Panc1 (cell line): ENCODE measurements around the gene TLK1. TPM values are rescaled to one million over a fixed set of nuclear protein-coding genes. Genes with fewer than 3 reads are reported as not detected.

ENCODE experiments used
- ATAC-seq: fragments of 200-7000 bp; cut with Tn5 transposase; 2 replicates; pipeline ENCODE4 v1.9.1; 2020; ENCODE audit warnings: mild to moderate bottlenecking, moderate library complexity
- BruUV-seq: library from RNA; stranded (reverse); fragments of 400-500 nt; replicated peaks from 2 replicates; lab custom pipeline; 2021; lab: Mats Ljungman, UMichigan
- CTCF ChIA-PET: fragments of 300-600 bp; sonication (Branson Sonifier 250); formaldehyde crosslinking; loops from one replicate; lab custom pipeline; 2022; ENCODE audit warnings: antibody characterized with exemption; lab: Charles Lee
- POLR2A ChIA-PET: fragments of 300-600 bp; sonication (Branson Sonifier 250); formaldehyde crosslinking; loops from one replicate; lab custom pipeline; 2022; ENCODE audit warnings: antibody characterized with exemption; lab: Charles Lee
- DNase-seq: peaks from one replicate; pipeline ENCODE4 v3.0.0-alpha.2; 2010; ENCODE audit warnings: low read depth, low spot score
- H3K27ac ChIP-seq: 2 replicates; pipeline ENCODE4 v1.5.1; 2011; ENCODE audit warnings: mild to moderate bottlenecking, low read length, inconsistent platforms
- H3K27me3 ChIP-seq: fragments of 200-500 bp; sonication (Bioruptor generic); 2 replicates; pipeline ENCODE4 v1.6.0; 2014; ENCODE audit warnings: low read length, inconsistent platforms; ENCODE audit not compliant: control insufficient read depth, insufficient read depth
- H3K36me3 ChIP-seq: fragments of 200-500 bp; sonication (Bioruptor generic); 2 replicates; pipeline ENCODE4 v1.5.1; 2014; ENCODE audit warnings: inconsistent platforms, mild to moderate bottlenecking, low read length, moderate library complexity; ENCODE audit not compliant: control insufficient read depth, insufficient read depth
- H3K4me1 ChIP-seq: 2 replicates; pipeline ENCODE4 v1.5.1; 2011; ENCODE audit warnings: inconsistent platforms, mild to moderate bottlenecking, low read length, moderate library complexity; ENCODE audit not compliant: control insufficient read depth, insufficient read depth
- H3K4me3 ChIP-seq, 2 experiments: 2 replicates each; pipeline ENCODE4 v1.5.1; 2011 to 2012; ENCODE audit warnings: low read depth in 2 of 2, low read length in 2 of 2, mild to moderate bottlenecking in 2 of 2, inconsistent platforms in 1 of 2, moderate library complexity in 1 of 2
- H3K9me3 ChIP-seq: fragments of 200-500 bp; sonication (Bioruptor generic); 2 replicates; pipeline ENCODE4 v1.5.1; 2014; ENCODE audit warnings: low read depth, mild to moderate bottlenecking, inconsistent platforms, low read length, moderate library complexity; ENCODE audit not compliant: control insufficient read depth, insufficient read depth
- POLR2AphosphoS5 ChIP-seq: IDR thresholded peaks from 2 replicates; pipeline ENCODE4 v1.6.1; 2012; ENCODE audit warnings: mild to moderate bottlenecking, low read depth, low read length, moderate library complexity
- SIN3A ChIP-seq: IDR thresholded peaks from 2 replicates; pipeline ENCODE4 v1.6.1; 2012; ENCODE audit warnings: low read depth, mild to moderate bottlenecking, low read length, moderate library complexity, borderline replicate concordance; ENCODE audit not compliant: insufficient read depth
- TCF7L2 ChIP-seq: IDR thresholded peaks from 2 replicates; pipeline ENCODE4 v1.6.1; 2011; ENCODE audit warnings: mild to moderate bottlenecking, low read depth, low read length, inconsistent platforms
- in situ Hi-C: cut with HindIII; loops from 2 replicates; pipeline ENCODE4 v1.10.0; 2016; ENCODE audit warnings: low sequenced_read_pairs, low pct_unique_long_range_greater_than_20kb
- intact Hi-C: fragments of 100-400 bp; cut with micrococcal nuclease; formaldehyde crosslinking; loops from one replicate; pipeline ENCODE4 v1.10.0; 2022; ENCODE audit not compliant: unreplicated experiment
- total RNA-seq: library from RNA; stranded (reverse); gene quantifications from one replicate; pipeline ENCODE4 v1.2.1, GENCODE V29; 2021; ENCODE audit not compliant: unreplicated experiment
- TF ChIP-seq, protein P1 (sequence below), 2 experiments: IDR thresholded peaks; 2 replicates each; pipeline ENCODE4 v1.6.1; 2011 to 2012; ENCODE audit warnings: low read depth in 2 of 2, control low read depth in 1 of 2, low read length in 1 of 2, mild to moderate bottlenecking in 1 of 2, moderate library complexity in 1 of 2; ENCODE audit not compliant: insufficient read depth in 1 of 2
- TF ChIP-seq, protein P2 (sequence below): fragments of 450-650 bp; IDR thresholded peaks from 2 replicates; pipeline ENCODE4 v1.5.1; 2017; ENCODE audit warnings: mild to moderate bottlenecking

TLK1 gene
- total RNA-seq, 1 experiment from 2014 or later, result 92.9 TPM

DNA sequence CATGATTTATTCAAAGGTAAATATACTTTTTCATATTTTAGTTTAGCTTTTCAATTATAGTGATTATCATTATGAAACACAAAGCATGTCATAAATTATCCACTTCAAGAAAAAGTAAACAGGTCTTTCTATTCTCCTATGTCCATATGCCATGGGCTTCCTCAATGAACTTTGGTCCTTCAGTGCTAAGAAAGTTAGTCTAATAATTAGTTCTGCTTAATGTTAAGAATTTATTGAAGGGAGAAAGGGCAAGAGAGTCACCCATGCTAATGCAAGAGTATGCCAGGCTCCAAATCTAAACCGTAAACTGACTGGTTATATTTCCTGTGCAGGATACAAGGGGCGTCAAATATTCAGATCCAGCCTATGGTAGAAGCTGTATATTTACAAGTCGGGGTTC, 135.5 kb downstream of the TLK1 start:
- Histone ChIP-seq H3K4me1 (no peaks in the 10 kb centered on the region), H3K4me3 (no peak overlapping the region), H3K36me3 (peaks cover 5% of the 10 kb centered on the region; the same call in 1 of the 2 replicates), H3K27ac (no peak overlapping the region), H3K27me3 (no peaks in the 10 kb centered on the region), H3K9me3 (no peaks in the 10 kb centered on the region)
- BruUV-seq, result no TSS peak
- CTCF ChIA-PET, result no interaction called here
- no peak for DNase-seq
- TF ChIP-seq, protein P1, sequence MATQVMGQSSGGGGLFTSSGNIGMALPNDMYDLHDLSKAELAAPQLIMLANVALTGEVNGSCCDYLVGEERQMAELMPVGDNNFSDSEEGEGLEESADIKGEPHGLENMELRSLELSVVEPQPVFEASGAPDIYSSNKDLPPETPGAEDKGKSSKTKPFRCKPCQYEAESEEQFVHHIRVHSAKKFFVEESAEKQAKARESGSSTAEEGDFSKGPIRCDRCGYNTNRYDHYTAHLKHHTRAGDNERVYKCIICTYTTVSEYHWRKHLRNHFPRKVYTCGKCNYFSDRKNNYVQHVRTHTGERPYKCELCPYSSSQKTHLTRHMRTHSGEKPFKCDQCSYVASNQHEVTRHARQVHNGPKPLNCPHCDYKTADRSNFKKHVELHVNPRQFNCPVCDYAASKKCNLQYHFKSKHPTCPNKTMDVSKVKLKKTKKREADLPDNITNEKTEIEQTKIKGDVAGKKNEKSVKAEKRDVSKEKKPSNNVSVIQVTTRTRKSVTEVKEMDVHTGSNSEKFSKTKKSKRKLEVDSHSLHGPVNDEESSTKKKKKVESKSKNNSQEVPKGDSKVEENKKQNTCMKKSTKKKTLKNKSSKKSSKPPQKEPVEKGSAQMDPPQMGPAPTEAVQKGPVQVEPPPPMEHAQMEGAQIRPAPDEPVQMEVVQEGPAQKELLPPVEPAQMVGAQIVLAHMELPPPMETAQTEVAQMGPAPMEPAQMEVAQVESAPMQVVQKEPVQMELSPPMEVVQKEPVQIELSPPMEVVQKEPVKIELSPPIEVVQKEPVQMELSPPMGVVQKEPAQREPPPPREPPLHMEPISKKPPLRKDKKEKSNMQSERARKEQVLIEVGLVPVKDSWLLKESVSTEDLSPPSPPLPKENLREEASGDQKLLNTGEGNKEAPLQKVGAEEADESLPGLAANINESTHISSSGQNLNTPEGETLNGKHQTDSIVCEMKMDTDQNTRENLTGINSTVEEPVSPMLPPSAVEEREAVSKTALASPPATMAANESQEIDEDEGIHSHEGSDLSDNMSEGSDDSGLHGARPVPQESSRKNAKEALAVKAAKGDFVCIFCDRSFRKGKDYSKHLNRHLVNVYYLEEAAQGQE (IDR thresholded peaks at IDR 0.05; ENCODE audit: insufficient read depth in 1 of 2, low read depth in 2 of 2, low read length in 1 of 2), result no peak
- TF ChIP-seq, protein P2, sequence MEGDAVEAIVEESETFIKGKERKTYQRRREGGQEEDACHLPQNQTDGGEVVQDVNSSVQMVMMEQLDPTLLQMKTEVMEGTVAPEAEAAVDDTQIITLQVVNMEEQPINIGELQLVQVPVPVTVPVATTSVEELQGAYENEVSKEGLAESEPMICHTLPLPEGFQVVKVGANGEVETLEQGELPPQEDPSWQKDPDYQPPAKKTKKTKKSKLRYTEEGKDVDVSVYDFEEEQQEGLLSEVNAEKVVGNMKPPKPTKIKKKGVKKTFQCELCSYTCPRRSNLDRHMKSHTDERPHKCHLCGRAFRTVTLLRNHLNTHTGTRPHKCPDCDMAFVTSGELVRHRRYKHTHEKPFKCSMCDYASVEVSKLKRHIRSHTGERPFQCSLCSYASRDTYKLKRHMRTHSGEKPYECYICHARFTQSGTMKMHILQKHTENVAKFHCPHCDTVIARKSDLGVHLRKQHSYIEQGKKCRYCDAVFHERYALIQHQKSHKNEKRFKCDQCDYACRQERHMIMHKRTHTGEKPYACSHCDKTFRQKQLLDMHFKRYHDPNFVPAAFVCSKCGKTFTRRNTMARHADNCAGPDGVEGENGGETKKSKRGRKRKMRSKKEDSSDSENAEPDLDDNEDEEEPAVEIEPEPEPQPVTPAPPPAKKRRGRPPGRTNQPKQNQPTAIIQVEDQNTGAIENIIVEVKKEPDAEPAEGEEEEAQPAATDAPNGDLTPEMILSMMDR, result no peak
- no peak for TF ChIP-seq POLR2AphosphoS5
- no peak for TF ChIP-seq TCF7L2
- TF ChIP-seq SIN3A, result no peak
- ATAC-seq, result no peak
- POLR2A ChIA-PET, result no interaction called here
- in situ Hi-C loops (no loop called here), intact Hi-C loops (no loop called here)

DNA sequence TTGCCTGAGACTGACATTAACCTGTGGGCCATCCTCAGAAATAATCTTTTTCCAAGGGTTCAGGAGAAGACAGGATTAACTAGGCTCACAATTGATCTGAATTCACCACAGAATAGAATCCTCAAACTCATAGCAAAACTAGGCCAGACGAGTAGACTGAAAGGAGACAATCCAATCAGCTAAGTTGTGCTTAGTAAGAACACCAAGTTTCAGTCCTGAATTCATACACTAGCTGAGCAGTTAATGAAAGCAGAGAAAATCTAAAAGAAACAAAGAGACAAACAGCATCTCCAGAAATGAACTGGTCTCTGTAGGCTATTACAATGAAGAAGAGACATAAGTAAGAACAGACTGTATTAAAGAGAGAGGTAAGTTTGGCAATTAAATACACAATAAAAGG, 142.2 kb downstream of the TLK1 start:
- ATAC-seq, result no peak
- peaks cover 11% of the 10 kb centered on the region for H3K36me3 ChIP-seq
- H3K4me3 ChIP-seq, result no peak overlapping the region
- H3K9me3 ChIP-seq, result no peaks in the 10 kb centered on the region
- H3K27me3 ChIP-seq, result no peaks in the 10 kb centered on the region
- in situ Hi-C loops, result no loop called here
- DNase-seq, result no peak
- H3K4me1 ChIP-seq, result no peaks in the 10 kb centered on the region
- ChIA-PET POLR2A (no interaction called here), CTCF (no interaction called here)
- no peak for TF ChIP-seq TCF7L2
- no peak for TF ChIP-seq SIN3A
- TF ChIP-seq, protein P2, result no peak
- no peak for TF ChIP-seq POLR2AphosphoS5
- TF ChIP-seq, protein P1 (IDR thresholded peaks at IDR 0.05; ENCODE audit: insufficient read depth in 1 of 2, low read depth in 2 of 2, low read length in 1 of 2), result no peak
- BruUV-seq, result no TSS peak
- intact Hi-C loops, result no loop called here
- H3K27ac ChIP-seq, result no peak overlapping the region
